ENCODE data around the gene NAT16. TPM values are rescaled to one million over a fixed set of nuclear protein-coding genes. Genes with fewer than 3 reads are reported as not detected.

Gene NAT16
- total RNA-seq, 3 donors from 2014 or later = not detected

GRCh38 chr7:101216001-101216859, 36.1 kb upstream of the NAT16 start:
- peak in 2 of 3 donors; percentile 55 to 65 for DNase-seq

GRCh38 chr7:101212014-101212413, 31.9 kb upstream of the NAT16 start:
- DNase-seq (no peak), ATAC-seq (no peak)
- no peak for TF ChIP-seq CTCF (IDR thresholded peaks at IDR 0.05)
- intact Hi-C loops (cut with DNase I, micrococcal nuclease) = no loop called here
- Histone ChIP-seq H3K4me3 (no peak overlapping the region), H3K36me3 (ENCODE audit: low read depth) (peaks cover 5% of the 10 kb centered on the region), H3K9me3 (no peaks in the 10 kb centered on the region), H3K4me1 (ENCODE audit: low read depth) (peaks cover 7% of the 10 kb centered on the region)

More at GRCh38 chr7:101216001-101216859, 36.1 kb upstream of the NAT16 start:
- Histone ChIP-seq H3K4me3 (peak overlapping the region; percentile 54), H3K4me1 (ENCODE audit: low read depth) (peaks cover 25% of the 10 kb centered on the region), H3K36me3 (ENCODE audit: low read depth) (peaks cover 4% of the 10 kb centered on the region), H3K9me3 (no peaks in the 10 kb centered on the region)
- no peak for TF ChIP-seq CTCF (IDR thresholded peaks at IDR 0.05)
- ATAC-seq = peak; percentile 7
- intact Hi-C loops (cut with DNase I, micrococcal nuclease) = no loop called here

GRCh38 chr7:101211501-101211900, 31.4 kb upstream of the NAT16 start:
- no peak for TF ChIP-seq CTCF (IDR thresholded peaks at IDR 0.05)
- peaks cover 6% of the 10 kb centered on the region for H3K4me1 ChIP-seq (ENCODE audit: low read depth)
- intact Hi-C loops (cut with DNase I, micrococcal nuclease) = no loop called here
- H3K4me3 ChIP-seq = no peak overlapping the region
- ATAC-seq = no peak
- DNase-seq = no peak
- peaks cover 5% of the 10 kb centered on the region for H3K36me3 ChIP-seq (ENCODE audit: low read depth)
- H3K9me3 ChIP-seq = no peaks in the 10 kb centered on the region

GRCh38 chr7:101210143-101210542, 30.1 kb upstream of the NAT16 start:
- no peak overlapping the region for H3K4me3 ChIP-seq
- H3K4me1 ChIP-seq (ENCODE audit: low read depth) = no peaks in the 10 kb centered on the region
- H3K9me3 ChIP-seq = no peaks in the 10 kb centered on the region
- intact Hi-C loops (cut with DNase I, micrococcal nuclease) = no loop called here
- peaks cover 5% of the 10 kb centered on the region for H3K36me3 ChIP-seq (ENCODE audit: low read depth)
- DNase-seq (no peak), ATAC-seq (no peak)
- no peak for TF ChIP-seq CTCF (IDR thresholded peaks at IDR 0.05)

GRCh38 chr7:101208794-101209193, 28.7 kb upstream of the NAT16 start:
- ATAC-seq = no peak
- Histone ChIP-seq H3K4me3 (no peak overlapping the region), H3K4me1 (ENCODE audit: low read depth) (no peaks in the 10 kb centered on the region), H3K9me3 (no peaks in the 10 kb centered on the region), H3K36me3 (ENCODE audit: low read depth) (peaks cover 5% of the 10 kb centered on the region)
- intact Hi-C loops (cut with DNase I, micrococcal nuclease) = no loop called here
- no peak for TF ChIP-seq CTCF (IDR thresholded peaks at IDR 0.05)
- DNase-seq = no peak

All from mucosa of descending colon (tissue), 3 donors.